IMR-90 (cell line): Measurements from ENCODE around the gene P2RX3. TPM values are rescaled to one million over a fixed set of nuclear protein-coding genes. Genes with fewer than 3 reads are reported as not detected.

Source experiments
- ATAC-seq: fragments of 200-7000 bp; cut with Tn5 transposase; 2 replicates; pipeline ENCODE4 v1.9.1; 2020; ENCODE audit warnings: low read depth, mild to moderate bottlenecking, moderate library complexity
- BruUV-seq: library from RNA; stranded (reverse); fragments of 400-500 nt; replicated peaks from 2 replicates; lab custom pipeline; 2021; lab: Mats Ljungman, UMichigan
- CTCF ChIA-PET: fragments of 300-600 bp; formaldehyde crosslinking; extraction: SDS; loops from one replicate; lab custom pipeline; 2021; ENCODE audit warnings: antibody characterized with exemption; lab: Yijun Ruan, JAX
- POLR2A ChIA-PET: fragments of 300-600 bp; sonication (Branson Sonifier 250); formaldehyde crosslinking; loops from one replicate; lab custom pipeline; 2022; ENCODE audit warnings: antibody characterized with exemption; ENCODE audit not compliant: unreplicated experiment; lab: Charles Lee
- DNase-seq: peaks from one replicate; pipeline ENCODE4 v3.0.0; 2013
- H2AFZ ChIP-seq: replicated peaks from 2 replicates; pipeline ENCODE3; 2013; ENCODE audit warnings: low read length, mild to moderate bottlenecking; ENCODE audit not compliant: poor library complexity
- H2AK5ac ChIP-seq: 2 replicates; pipeline ENCODE4 v1.6.1; 2013; ENCODE audit warnings: low read depth, low read length, inconsistent platforms
- H2AK9ac ChIP-seq: replicated peaks from 2 replicates; pipeline ENCODE3; 2013; ENCODE audit warnings: mild to moderate bottlenecking, low read depth, low read length, moderate library complexity; ENCODE audit not compliant: poor library complexity
- H2BK120ac ChIP-seq: 2 replicates; pipeline ENCODE4 v1.6.1; 2013; ENCODE audit warnings: low read depth, low read length, inconsistent platforms
- H2BK15ac ChIP-seq: 3 replicates; pipeline ENCODE4 v1.6.1; 2013; ENCODE audit warnings: low read depth, low read length, inconsistent platforms
- H2BK20ac ChIP-seq: 2 replicates; pipeline ENCODE4 v1.6.1; 2013; ENCODE audit warnings: low read depth, mild to moderate bottlenecking, inconsistent platforms, low read length, moderate library complexity
- H2BK5ac ChIP-seq: 2 replicates; pipeline ENCODE4 v1.6.1; 2013; ENCODE audit warnings: mild to moderate bottlenecking, low read depth, low read length, inconsistent platforms; ENCODE audit not compliant: poor library complexity, severe bottlenecking
- H3K14ac ChIP-seq: replicated peaks from 2 replicates; pipeline ENCODE4 v1.6.1; 2013; ENCODE audit warnings: low read depth, low read length, inconsistent platforms
- H3K18ac ChIP-seq: 2 replicates; pipeline ENCODE4 v1.6.1; 2013; ENCODE audit warnings: low read depth, low read length, control low read depth
- H3K23ac ChIP-seq: 2 replicates; pipeline ENCODE4 v1.6.1; 2013; ENCODE audit warnings: low read depth, low read length, inconsistent platforms
- H3K27ac ChIP-seq: 2 replicates; pipeline ENCODE4 v1.5.1; 2013; ENCODE audit warnings: mild to moderate bottlenecking, control low read depth, low read length; ENCODE audit not compliant: insufficient read depth
- H3K27me3 ChIP-seq: 2 replicates; pipeline ENCODE4 v1.6.1; 2013; ENCODE audit warnings: low read length; ENCODE audit not compliant: control insufficient read depth, insufficient read depth
- H3K36me3 ChIP-seq: 2 replicates; pipeline ENCODE4 v1.6.1; 2013; ENCODE audit warnings: low read length, mixed read lengths; ENCODE audit not compliant: control insufficient read depth, insufficient read depth
- H3K4ac ChIP-seq: 2 replicates; pipeline ENCODE4 v1.6.1; 2013; ENCODE audit warnings: low read depth, low read length, inconsistent platforms
- H3K4me1 ChIP-seq: 2 replicates; pipeline ENCODE4 v1.6.1; 2013; ENCODE audit warnings: low read length, mixed read lengths; ENCODE audit not compliant: control insufficient read depth, insufficient read depth
- H3K4me2 ChIP-seq: 2 replicates; pipeline ENCODE4 v1.6.1; 2013; ENCODE audit warnings: low read depth, mild to moderate bottlenecking, control low read depth, low read length, moderate library complexity
- H3K4me3 ChIP-seq: 2 replicates; pipeline ENCODE4 v1.5.1; 2013; ENCODE audit warnings: low read depth, mild to moderate bottlenecking, control low read depth, low read length, moderate library complexity; ENCODE audit not compliant: insufficient read depth
- H3K56ac ChIP-seq: 2 replicates; pipeline ENCODE4 v1.6.1; 2013; ENCODE audit warnings: low read length, inconsistent platforms; ENCODE audit not compliant: insufficient read depth; ENCODE audit errors: extremely low read depth
- H3K79me1 ChIP-seq, 2 experiments: 2 replicates each; pipeline ENCODE4 v1.6.1; 2013; ENCODE audit warnings: low read length in 2 of 2, inconsistent platforms in 1 of 2, low read depth in 1 of 2
- H3K9ac ChIP-seq: 2 replicates; pipeline ENCODE4 v1.6.1; 2013; ENCODE audit warnings: low read depth, low read length, control low read depth
- H3K9me1 ChIP-seq: 2 replicates; pipeline ENCODE4 v1.6.1; 2013; ENCODE audit warnings: low read length, inconsistent platforms; ENCODE audit not compliant: insufficient read depth
- H3K9me3 ChIP-seq: 2 replicates; pipeline ENCODE4 v1.6.1; 2013; ENCODE audit warnings: low read length; ENCODE audit not compliant: control insufficient read depth, insufficient read depth
- H4K20me1 ChIP-seq: 2 replicates; pipeline ENCODE4 v1.6.1; 2013; ENCODE audit warnings: low read length, inconsistent platforms; ENCODE audit not compliant: insufficient read depth
- H4K5ac ChIP-seq: 2 replicates; pipeline ENCODE4 v1.6.1; 2013; ENCODE audit warnings: mild to moderate bottlenecking, low read depth, low read length, control low read depth
- H4K8ac ChIP-seq, 2 experiments: 2 replicates each; pipeline ENCODE4 v1.6.1; 2013; ENCODE audit warnings: low read depth in 2 of 2, low read length in 2 of 2, control low read depth in 1 of 2, inconsistent platforms in 1 of 2
- H4K91ac ChIP-seq: 2 replicates; pipeline ENCODE4 v1.6.1; 2013; ENCODE audit warnings: low read depth, low read length, inconsistent platforms; ENCODE audit not compliant: insufficient read depth
- CHD1 ChIP-seq: IDR thresholded peaks from 2 replicates; pipeline ENCODE4 v1.6.1; 2012; ENCODE audit warnings: low read depth, low read length, improper control_type of control experiment
- CTCF ChIP-seq: conservative IDR thresholded peaks from 2 replicates; pipeline ENCODE4 v1.5.1; 2012; ENCODE audit warnings: mild to moderate bottlenecking, low read depth, low read length, improper control_type of control experiment
- ELK1 ChIP-seq: fragments of 150-350 bp; IDR thresholded peaks from 2 replicates; pipeline ENCODE4 v1.6.1; 2016; ENCODE audit warnings: low read depth, mild to moderate bottlenecking, low read length, moderate library complexity, borderline replicate concordance
- FOS ChIP-seq: fragments of 150-350 bp; IDR thresholded peaks from 2 replicates; pipeline ENCODE4 v1.6.1; 2016; ENCODE audit warnings: low read depth, low read length
- MAFK ChIP-seq: IDR thresholded peaks from 2 replicates; pipeline ENCODE4 v1.6.1; 2012; ENCODE audit warnings: low read depth, low read length, improper control_type of control experiment
- MAZ ChIP-seq: IDR thresholded peaks from 2 replicates; pipeline ENCODE4 v1.6.1; 2012; ENCODE audit warnings: low read depth, mild to moderate bottlenecking, low read length, improper control_type of control experiment, moderate library complexity, borderline replicate concordance
- MXI1 ChIP-seq: IDR thresholded peaks from 2 replicates; pipeline ENCODE4 v1.6.1; 2012; ENCODE audit warnings: low read depth, mild to moderate bottlenecking, low read length, moderate library complexity, borderline replicate concordance
- NFE2L2 ChIP-seq: fragments of 150-350 bp; IDR thresholded peaks from 2 replicates; pipeline ENCODE4 v1.6.1; 2016; ENCODE audit warnings: low read depth, mild to moderate bottlenecking, low read length
- POLR2A ChIP-seq: IDR thresholded peaks from 2 replicates; pipeline ENCODE4 v1.6.1; 2012; ENCODE audit warnings: mild to moderate bottlenecking, low read depth, low read length
- RAD21 ChIP-seq: IDR thresholded peaks from 2 replicates; pipeline ENCODE4 v1.6.1; 2012; ENCODE audit warnings: low read length, improper control_type of control experiment
- RCOR1 ChIP-seq: IDR thresholded peaks from 2 replicates; pipeline ENCODE4 v1.6.1; 2012; ENCODE audit warnings: mild to moderate bottlenecking, low read length, improper control_type of control experiment; ENCODE audit not compliant: insufficient replicate concordance
- RFX5 ChIP-seq: IDR thresholded peaks from 2 replicates; pipeline ENCODE4 v1.8.0; 2012; ENCODE audit warnings: low read depth, mild to moderate bottlenecking, low read length, moderate library complexity
- SMC3 ChIP-seq: fragments of 150-350 bp; IDR thresholded peaks from 2 replicates; pipeline ENCODE4 v1.6.1; 2016; ENCODE audit warnings: low read depth, mild to moderate bottlenecking, antibody characterized with exemption, low read length, moderate library complexity
- USF2 ChIP-seq: fragments of 150-350 bp; IDR thresholded peaks from 2 replicates; pipeline ENCODE4 v1.6.1; 2017; ENCODE audit warnings: mild to moderate bottlenecking, antibody characterized with exemption, low read length, low read depth
- WGBS, 2 experiments: methylation state at CpG; one replicate each; pipeline versions ENCODE4 v1.1.5 to v1.1.7; 2013; ENCODE audit warnings: missing lambda C conversion rate in 2 of 2; ENCODE audit not compliant: insufficient read length in 1 of 2; ENCODE audit errors: extremely low coverage in 2 of 2; 5-methylcytosine and 5-hydroxymethylcytosine counted together
- dilution Hi-C: fragments of 300-500 bp; cut with HindIII; formaldehyde crosslinking; loops from one replicate; pipeline ENCODE4 v1.14.3; 2018; ENCODE audit warnings: low sequenced_read_pairs; ENCODE audit not compliant: unreplicated experiment
- in situ Hi-C: fragments of 300-500 bp; cut with MboI; formaldehyde crosslinking; loops from 3 replicates; pipeline ENCODE4 v1.14.3; 2019; ENCODE audit warnings: low sequenced_read_pairs, inconsistent platforms, mixed read lengths
- intact Hi-C: fragments of 100-400 bp; cut with micrococcal nuclease; formaldehyde crosslinking; loops from 2 replicates; pipeline ENCODE4 v1.10.0; 2022
- polyA plus RNA-seq, 3 experiments: library from polyadenylated mRNA; depleted of rRNA; stranded (reverse); fragments of >200 nt; gene quantifications; 2 replicates each; pipeline ENCODE4 v1.2.3, GENCODE V29; 2012; ENCODE audit warnings: low replicate concordance in 1 of 3
- total RNA-seq: library from RNA; depleted of rRNA; stranded (reverse); fragments of >200 nt; gene quantifications from 2 replicates; pipeline ENCODE4 v1.2.3, GENCODE V29; 2012

P2RX3 gene
- total and polyA plus RNA-seq, 2 of the 4 experiments (the other 2 are of a cell fraction): not detected

GRCh38 chr11:57323855-57324153, 14.3 kb upstream of the P2RX3 start:
- CTCF ChIA-PET: no interaction called here
- peaks cover 43% of the 10 kb centered on the region for H3K36me3 ChIP-seq
- in situ Hi-C loops: no loop called here

More at GRCh38 chr11:57323855-57324153, 14.3 kb upstream of the P2RX3 start:
- intact Hi-C loops: loop anchor here (1.0 to 2.0 kb wide), 3 partner anchors 46 to 483 kb away; no protein-coding TSS in a partner anchor
- peak overlapping the region; percentile 97 for H3K4me3 ChIP-seq
- BruUV-seq: no TSS peak
- WGBS, 2 experiments: 10% methylated on average over 2 of the region's 9 CpGs; no CpG with 5 or more reads in 1 of the 2 experiments
- H4K91ac ChIP-seq: peak overlapping the region; percentile 66; the same call in 1 of the 2 replicates
- peak overlapping the region; percentile 85 for H3K4ac ChIP-seq
- peak overlapping the region; percentile 99 for H3K9ac ChIP-seq
- H2BK20ac ChIP-seq: peak overlapping the region; percentile 4; the same call in 1 of the 2 replicates
- peak overlapping the region; percentile 39 for H2AK5ac ChIP-seq
- dilution Hi-C loops: no loop called here
- no peaks in the 10 kb centered on the region for H3K27me3 ChIP-seq
- ATAC-seq (no peak), DNase-seq (no peak)
- peaks cover 20% of the 10 kb centered on the region for H3K4me1 ChIP-seq
- H4K20me1 ChIP-seq: peaks cover 37% of the 10 kb centered on the region
- POLR2A ChIA-PET: no interaction called here
- H3K79me1 ChIP-seq: peaks cover 12 to 59% of the 10 kb centered on the region in 2 experiments
- no peaks in the 10 kb centered on the region for H3K9me3 ChIP-seq
- H3K56ac ChIP-seq: peak overlapping the region; percentile 74
- H3K23ac ChIP-seq: peak overlapping the region; percentile 83
- peak overlapping the region; percentile 33 to 67; a peak in 2 of 4 replicates for H4K8ac ChIP-seq
- H2BK5ac ChIP-seq: peak overlapping the region; percentile 92
- H3K4me2 ChIP-seq: peak overlapping the region; percentile 78
- H2BK120ac ChIP-seq: peak overlapping the region; percentile 65
- no peak for TF ChIP-seq FOS
- no peak for TF ChIP-seq CHD1
- no peak for TF ChIP-seq MAZ
- no peak for TF ChIP-seq RFX5
- no peak for TF ChIP-seq CTCF
- TF ChIP-seq MXI1: no peak
- TF ChIP-seq USF2: no peak
- TF ChIP-seq RCOR1: no peak
- TF ChIP-seq RAD21: no peak
- no peak for TF ChIP-seq POLR2A
- no peak for TF ChIP-seq ELK1
- TF ChIP-seq SMC3: no peak
- no peak for TF ChIP-seq MAFK
- TF ChIP-seq NFE2L2: no peak
- H3K27ac ChIP-seq: peak overlapping the region; percentile 99
- peak overlapping the region; percentile 74 for H4K5ac ChIP-seq
- peak overlapping the region; percentile 97 for H2AK9ac ChIP-seq
- peak overlapping the region; percentile 87 for H2AFZ ChIP-seq
- H3K18ac ChIP-seq: peak overlapping the region; percentile 86
- H2BK15ac ChIP-seq: 0 out of 3 replicates have a peak overlapping the region, but pooled peaks have one; percentile 9
- peak overlapping the region; percentile 79 for H3K14ac ChIP-seq
- peaks cover 20% of the 10 kb centered on the region for H3K9me1 ChIP-seq
